ENCODE data around the gene NPEPL1. TPM values are rescaled to one million over a fixed set of nuclear protein-coding genes. Genes with fewer than 3 reads are reported as not detected.

The NPEPL1 gene
- polyA plus RNA-seq, 2 of the 4 experiments (the other 2 are of a cell fraction), result 8.6 to 34.6 TPM

DNA sequence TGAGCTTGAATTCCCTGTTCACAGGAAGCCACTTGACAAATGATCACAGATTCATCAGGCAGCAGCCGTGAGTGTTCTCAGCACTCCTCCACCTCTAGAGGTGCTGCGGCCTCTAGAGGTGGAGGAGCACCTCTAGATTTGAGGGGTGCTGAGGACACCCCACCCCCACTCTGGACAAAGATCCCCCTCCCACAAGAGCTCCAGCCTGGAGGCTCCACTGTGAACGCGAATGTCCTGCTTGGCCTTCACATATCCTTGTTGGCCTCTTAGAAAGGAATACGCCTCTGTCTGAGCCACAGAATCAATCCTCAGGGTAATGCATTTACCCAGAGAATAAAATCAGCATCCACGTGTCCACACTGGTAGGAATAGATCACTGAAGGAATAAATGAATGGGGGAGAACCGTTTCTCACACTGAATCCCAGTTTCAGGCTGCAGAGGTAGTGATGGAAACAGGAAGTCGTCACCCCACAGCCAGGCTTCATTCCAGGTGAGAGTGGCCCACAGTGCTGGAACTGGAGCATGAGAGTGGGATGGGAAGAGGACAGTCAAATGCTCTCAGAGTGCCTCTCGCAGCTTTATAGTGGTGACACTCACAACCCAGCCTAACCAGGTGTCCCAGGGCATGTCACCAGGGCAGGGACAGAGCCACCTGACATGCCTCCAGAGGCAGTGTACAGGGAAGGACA lies 16.6 kb downstream of the NPEPL1 start:
- no peak overlapping the region for H3K4me3 ChIP-seq
- WGBS (ENCODE audit: missing lambda C conversion rate), result 78% methylated on average over 8 of the region's 9 CpGs
- H3K27ac ChIP-seq, result no peak overlapping the region
- CTCF ChIA-PET, result interaction anchor here (0.9 kb wide), 1 partner anchor 24 kb away, joined by 3 read pairs; no protein-coding TSS in a partner anchor
- no peaks in the 10 kb centered on the region for H3K9me3 ChIP-seq
- FAIRE-seq (no peak), ATAC-seq (no peak), DNase-seq (ENCODE audit: low read depth in 1 of 2, low spot score in 1 of 2) (no peak)
- H3K4me2 ChIP-seq, result no peak overlapping the region
- POLR2A ChIA-PET, result no interaction called here
- TF ChIP-seq JUNB (IDR thresholded peaks at IDR 0.05) (no peak), CBX8 (IDR thresholded peaks at IDR 0.05) (no peak)
- TF ChIP-seq, protein P1, sequence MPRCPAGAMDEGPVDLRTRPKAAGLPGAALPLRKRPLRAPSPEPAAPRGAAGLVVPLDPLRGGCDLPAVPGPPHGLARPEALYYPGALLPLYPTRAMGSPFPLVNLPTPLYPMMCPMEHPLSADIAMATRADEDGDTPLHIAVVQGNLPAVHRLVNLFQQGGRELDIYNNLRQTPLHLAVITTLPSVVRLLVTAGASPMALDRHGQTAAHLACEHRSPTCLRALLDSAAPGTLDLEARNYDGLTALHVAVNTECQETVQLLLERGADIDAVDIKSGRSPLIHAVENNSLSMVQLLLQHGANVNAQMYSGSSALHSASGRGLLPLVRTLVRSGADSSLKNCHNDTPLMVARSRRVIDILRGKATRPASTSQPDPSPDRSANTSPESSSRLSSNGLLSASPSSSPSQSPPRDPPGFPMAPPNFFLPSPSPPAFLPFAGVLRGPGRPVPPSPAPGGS (IDR thresholded peaks at IDR 0.05), result no peak
- TF ChIP-seq, protein P2, sequence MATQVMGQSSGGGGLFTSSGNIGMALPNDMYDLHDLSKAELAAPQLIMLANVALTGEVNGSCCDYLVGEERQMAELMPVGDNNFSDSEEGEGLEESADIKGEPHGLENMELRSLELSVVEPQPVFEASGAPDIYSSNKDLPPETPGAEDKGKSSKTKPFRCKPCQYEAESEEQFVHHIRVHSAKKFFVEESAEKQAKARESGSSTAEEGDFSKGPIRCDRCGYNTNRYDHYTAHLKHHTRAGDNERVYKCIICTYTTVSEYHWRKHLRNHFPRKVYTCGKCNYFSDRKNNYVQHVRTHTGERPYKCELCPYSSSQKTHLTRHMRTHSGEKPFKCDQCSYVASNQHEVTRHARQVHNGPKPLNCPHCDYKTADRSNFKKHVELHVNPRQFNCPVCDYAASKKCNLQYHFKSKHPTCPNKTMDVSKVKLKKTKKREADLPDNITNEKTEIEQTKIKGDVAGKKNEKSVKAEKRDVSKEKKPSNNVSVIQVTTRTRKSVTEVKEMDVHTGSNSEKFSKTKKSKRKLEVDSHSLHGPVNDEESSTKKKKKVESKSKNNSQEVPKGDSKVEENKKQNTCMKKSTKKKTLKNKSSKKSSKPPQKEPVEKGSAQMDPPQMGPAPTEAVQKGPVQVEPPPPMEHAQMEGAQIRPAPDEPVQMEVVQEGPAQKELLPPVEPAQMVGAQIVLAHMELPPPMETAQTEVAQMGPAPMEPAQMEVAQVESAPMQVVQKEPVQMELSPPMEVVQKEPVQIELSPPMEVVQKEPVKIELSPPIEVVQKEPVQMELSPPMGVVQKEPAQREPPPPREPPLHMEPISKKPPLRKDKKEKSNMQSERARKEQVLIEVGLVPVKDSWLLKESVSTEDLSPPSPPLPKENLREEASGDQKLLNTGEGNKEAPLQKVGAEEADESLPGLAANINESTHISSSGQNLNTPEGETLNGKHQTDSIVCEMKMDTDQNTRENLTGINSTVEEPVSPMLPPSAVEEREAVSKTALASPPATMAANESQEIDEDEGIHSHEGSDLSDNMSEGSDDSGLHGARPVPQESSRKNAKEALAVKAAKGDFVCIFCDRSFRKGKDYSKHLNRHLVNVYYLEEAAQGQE (IDR thresholded peaks at IDR 0.05), result no peak
- no peaks in the 10 kb centered on the region for H3K4me1 ChIP-seq

DNA sequence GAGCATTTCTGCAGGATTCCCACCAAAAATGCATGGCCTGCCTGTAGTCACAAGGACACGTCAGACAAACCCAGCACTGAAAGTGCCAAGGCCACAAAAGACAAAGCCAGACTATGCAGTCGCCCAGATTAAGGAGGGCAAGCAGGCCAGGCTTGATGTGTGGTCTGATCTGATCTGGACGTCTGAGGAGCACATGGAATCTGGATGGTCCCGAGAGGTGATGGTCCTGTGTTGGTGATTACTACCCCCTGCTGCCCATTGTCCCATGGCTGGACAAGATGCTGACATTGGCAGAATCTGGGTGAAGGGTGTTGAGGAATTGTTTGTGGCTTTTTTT lies 17.1 kb downstream of the NPEPL1 start:
- no peak overlapping the region for H3K4me2 ChIP-seq
- 87% methylated on average over 4 of the region's 4 CpGs for WGBS (ENCODE audit: missing lambda C conversion rate)

DNA sequence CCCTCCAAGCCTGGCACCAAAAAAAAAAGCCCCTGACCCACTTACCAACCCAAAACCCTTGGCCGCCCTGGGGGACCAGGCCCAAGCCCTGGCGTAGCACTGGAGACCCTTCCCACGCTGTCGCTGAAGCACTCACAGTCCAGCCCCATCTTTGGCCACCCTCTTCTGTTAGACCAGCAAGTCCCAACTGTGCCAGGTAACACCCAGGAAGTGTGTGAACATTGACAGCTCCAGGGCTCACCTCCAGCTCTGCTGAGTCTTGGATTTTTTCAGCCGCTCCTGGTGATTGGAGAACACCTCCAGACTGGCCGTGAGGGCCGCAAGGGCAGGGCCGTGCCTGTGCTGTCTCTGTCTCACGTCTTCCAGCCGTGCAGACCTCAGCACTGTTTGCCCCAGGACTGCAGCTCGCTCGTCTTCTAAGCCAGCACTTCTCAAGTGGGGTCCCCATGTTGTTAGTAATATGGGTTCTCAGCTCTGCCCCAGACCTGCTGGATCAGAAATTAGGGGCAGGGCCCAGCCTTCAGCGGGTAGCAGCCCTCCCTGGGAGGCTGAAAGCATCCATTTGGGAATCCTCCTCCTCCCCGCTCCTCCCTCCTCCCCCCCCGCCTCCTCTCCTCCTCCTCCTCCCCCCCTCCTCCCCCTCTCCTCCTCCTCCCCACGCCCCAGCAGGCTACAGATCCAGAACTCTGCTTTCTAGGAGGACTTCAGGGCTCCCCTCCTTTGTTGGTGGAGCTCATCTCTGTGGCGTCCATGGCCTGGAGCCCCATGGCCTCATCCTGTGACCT lies 18.1 kb downstream of the NPEPL1 start:
- ATAC-seq (no peak), FAIRE-seq (no peak), DNase-seq (ENCODE audit: low read depth in 1 of 2, low spot score in 1 of 2) (no peak)
- Histone ChIP-seq H3K4me1 (no peaks in the 10 kb centered on the region), H3K4me2 (no peak overlapping the region), H3K9me3 (no peaks in the 10 kb centered on the region), H3K4me3 (no peak overlapping the region), H3K27ac (no peak overlapping the region)
- no peak for TF ChIP-seq TFCP2L1 (CRISPR knock-in tag; IDR thresholded peaks at IDR 0.05)
- TF ChIP-seq CBX8 (IDR thresholded peaks at IDR 0.05), result no peak
- no peak for TF ChIP-seq CBX2 (IDR thresholded peaks at IDR 0.05; ENCODE audit: borderline replicate concordance, low read depth)
- no peak for TF ChIP-seq PHF8 (IDR thresholded peaks at IDR 0.05; ENCODE audit: borderline replicate concordance, low read depth)
- no peak for TF ChIP-seq JUN (IDR thresholded peaks at IDR 0.05)
- no peak for TF ChIP-seq ZFP36 (IDR thresholded peaks at IDR 0.05; ENCODE audit: borderline replicate concordance, partially characterized antibody)
- no peak for TF ChIP-seq SMC3 (IDR thresholded peaks at IDR 0.05)
- no peak for TF ChIP-seq ZNF302 (CRISPR knock-in tag; IDR thresholded peaks at IDR 0.05)
- no peak for TF ChIP-seq RCOR1 (IDR thresholded peaks at IDR 0.05; ENCODE audit: low read depth, low read length)
- no peak for TF ChIP-seq POLR2AphosphoS2 (conservative IDR thresholded peaks at IDR 0.05; ENCODE audit: low read length)
- TF ChIP-seq, protein P3, sequence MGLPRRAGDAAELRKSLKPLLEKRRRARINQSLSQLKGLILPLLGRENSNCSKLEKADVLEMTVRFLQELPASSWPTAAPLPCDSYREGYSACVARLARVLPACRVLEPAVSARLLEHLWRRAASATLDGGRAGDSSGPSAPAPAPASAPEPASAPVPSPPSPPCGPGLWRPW (IDR thresholded peaks at IDR 0.05), result no peak
- TF ChIP-seq CHD2 (IDR thresholded peaks at IDR 0.05; ENCODE audit: low read length, partially characterized antibody), result no peak
- TF ChIP-seq HOXB13 (CRISPR knock-in tag; IDR thresholded peaks at IDR 0.05; ENCODE audit: low read depth), result no peak
- no peak for TF ChIP-seq FOXS1 (CRISPR knock-in tag; IDR thresholded peaks at IDR 0.05)
- no peak for TF ChIP-seq JUNB (IDR thresholded peaks at IDR 0.05)
- TF ChIP-seq, protein P2 (IDR thresholded peaks at IDR 0.05), result no peak
- ChIA-PET POLR2A (no interaction called here), CTCF (interaction anchor here (0.7 kb wide), 1 partner anchor 14 kb away, joined by 3 read pairs; no protein-coding TSS in a partner anchor)
- 82% methylated on average over 13 of the region's 17 CpGs for WGBS (ENCODE audit: missing lambda C conversion rate)

More for the DNA sequence above, 17.1 kb downstream of the NPEPL1 start:
- FAIRE-seq (no peak), ATAC-seq (no peak), DNase-seq (ENCODE audit: low read depth in 1 of 2, low spot score in 1 of 2) (no peak)
- Histone ChIP-seq H3K9me3 (no peaks in the 10 kb centered on the region), H3K27ac (no peak overlapping the region), H3K4me1 (no peaks in the 10 kb centered on the region), H3K4me3 (no peak overlapping the region)
- TF ChIP-seq JUNB (IDR thresholded peaks at IDR 0.05), result no peak
- peak; percentile 56 for TF ChIP-seq MAFK (IDR thresholded peaks at IDR 0.05; ENCODE audit: partially characterized antibody)
- CTCF ChIA-PET, result no interaction called here
- POLR2A ChIA-PET, result no interaction called here

All from A549 (cell line).